Lower leg skin (tissue), 3 donors: Measurements from ENCODE around the gene FBXO44.

ENCODE experiments used
- CTCF ChIP-seq, 3 donors: fragments of 450-650 bp; IDR thresholded peaks; one replicate each; pipeline ENCODE4 v1.5.1; 2016; ENCODE audit warnings: antibody characterized with exemption in 3 of 3, mild to moderate bottlenecking in 3 of 3, moderate library complexity in 2 of 3
- POLR2A ChIP-seq, 2 donors: fragments of 450-650 bp; IDR thresholded peaks; one replicate each; pipeline ENCODE4 v1.6.1; 2016 to 2017; ENCODE audit warnings: antibody characterized with exemption in 2 of 2, mild to moderate bottlenecking in 1 of 2, moderate library complexity in 1 of 2

- TF ChIP-seq CTCF (IDR thresholded peaks at IDR 0.05) (no peak), POLR2A (IDR thresholded peaks at IDR 0.05) (no peak)
Measured at GRCh38 chr1:11668516-11668915, 13.8 kb downstream of the FBXO44 start.
